ACC112 (cell line): ENCODE data around the gene CDK4.

Source experiments
- H2AFZ ChIP-seq: fragments of 200-600 bp; sonication (generic); one replicate; pipeline ENCODE4 v1.6.0; 2017; ENCODE audit warnings: antibody characterized with exemption, low read length; ENCODE audit not compliant: unreplicated experiment
- H3K27ac ChIP-seq: fragments of 200-600 bp; sonication (generic); 2 replicates; pipeline ENCODE4 v1.5.1; 2014; ENCODE audit warnings: low read depth, mild to moderate bottlenecking, antibody characterized with exemption, low read length, moderate library complexity
- H3K27me3 ChIP-seq: fragments of 200-600 bp; sonication (generic); 2 replicates; pipeline ENCODE4 v1.6.1; 2014; ENCODE audit warnings: mild to moderate bottlenecking, antibody characterized with exemption, low read length, moderate library complexity, mixed read lengths; ENCODE audit not compliant: insufficient read depth
- H3K36me3 ChIP-seq: fragments of 200-600 bp; sonication (generic); 2 replicates; pipeline ENCODE4 v1.6.1; 2016; ENCODE audit warnings: mild to moderate bottlenecking, antibody characterized with exemption, low read length, moderate library complexity, mixed read lengths; ENCODE audit not compliant: insufficient read depth
- H3K4me1 ChIP-seq: fragments of 200-600 bp; sonication (generic); one replicate; pipeline ENCODE4 v1.6.1; 2016; ENCODE audit warnings: low read length, mixed read lengths; ENCODE audit not compliant: insufficient read depth, unreplicated experiment, control insufficient read depth
- H3K4me3 ChIP-seq: fragments of 200-600 bp; sonication (generic); 2 replicates; pipeline ENCODE4 v1.5.1; 2014; ENCODE audit warnings: mild to moderate bottlenecking, low read depth, low read length
- H3K79me2 ChIP-seq: fragments of 200-600 bp; sonication (generic); one replicate; pipeline ENCODE4 v1.6.0; 2016; ENCODE audit warnings: low read length; ENCODE audit not compliant: control insufficient read depth, unreplicated experiment, insufficient read depth

Gene CDK4

DNA sequence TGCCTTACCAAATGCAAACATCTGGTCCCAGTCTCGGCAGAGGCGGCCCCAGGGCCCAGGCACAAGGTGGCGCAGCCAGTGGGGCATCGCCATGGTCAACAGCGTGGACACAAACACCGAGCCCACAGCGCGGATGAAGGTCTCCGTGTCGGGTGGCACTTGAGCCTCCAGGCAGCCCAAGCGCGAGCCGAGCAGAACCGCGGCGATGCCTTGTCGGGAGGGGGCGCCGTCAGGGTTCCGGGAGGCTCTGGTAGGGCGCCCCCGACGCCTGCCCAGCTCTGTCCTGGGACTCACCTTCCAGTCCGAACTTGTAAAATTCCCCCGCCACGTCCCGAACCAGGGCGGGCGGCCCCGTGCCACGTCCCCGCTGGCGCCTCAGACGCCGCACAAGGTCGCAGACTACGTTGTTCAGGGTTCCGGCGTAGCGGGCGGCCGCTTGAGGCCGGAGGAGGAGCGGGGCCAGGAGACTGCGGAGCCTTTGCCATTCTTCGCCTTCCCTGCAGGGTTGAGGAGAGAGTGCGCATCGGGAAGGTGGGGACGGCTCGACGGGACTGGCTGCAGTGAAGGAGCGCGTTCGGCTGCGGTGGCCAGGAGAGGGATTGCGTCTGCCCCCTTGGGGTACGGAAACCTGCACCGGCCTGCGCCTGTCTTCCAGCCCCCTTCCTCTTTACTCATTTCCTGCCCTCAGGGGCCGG, 13.0 kb upstream of the CDK4 start:
- Histone ChIP-seq H3K4me1 (peaks cover 21% of the 10 kb centered on the region), H3K27me3 (peaks cover 33% of the 10 kb centered on the region), H3K27ac (no peak overlapping the region), H3K36me3 (no peaks in the 10 kb centered on the region), H3K4me3 (peak overlapping the region; percentile 65), H2AFZ (no peak overlapping the region), H3K79me2 (no peaks in the 10 kb centered on the region)

DNA sequence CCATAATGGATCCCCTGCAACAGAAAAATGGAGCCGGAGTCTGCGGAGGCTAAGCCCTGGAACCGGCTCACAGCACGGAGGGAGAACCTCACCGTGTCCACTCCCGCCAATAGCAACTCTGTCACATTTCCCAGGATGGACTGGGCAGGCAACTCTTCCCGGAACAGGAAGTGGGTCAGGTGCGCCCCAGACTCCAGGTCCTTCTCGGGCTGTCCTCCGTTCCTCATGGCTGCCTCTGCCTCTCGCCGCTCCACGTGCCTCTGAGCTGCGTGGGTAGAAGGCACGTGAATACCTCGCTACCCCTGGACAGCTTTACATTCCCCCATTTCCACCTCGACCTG, 12.5 kb upstream of the CDK4 start:
- Histone ChIP-seq H3K4me3 (peak overlapping the region; percentile 65), H3K27me3 (peaks cover 33% of the 10 kb centered on the region), H3K79me2 (no peaks in the 10 kb centered on the region), H3K36me3 (no peaks in the 10 kb centered on the region), H2AFZ (no peak overlapping the region), H3K27ac (no peak overlapping the region), H3K4me1 (peaks cover 21% of the 10 kb centered on the region)

DNA sequence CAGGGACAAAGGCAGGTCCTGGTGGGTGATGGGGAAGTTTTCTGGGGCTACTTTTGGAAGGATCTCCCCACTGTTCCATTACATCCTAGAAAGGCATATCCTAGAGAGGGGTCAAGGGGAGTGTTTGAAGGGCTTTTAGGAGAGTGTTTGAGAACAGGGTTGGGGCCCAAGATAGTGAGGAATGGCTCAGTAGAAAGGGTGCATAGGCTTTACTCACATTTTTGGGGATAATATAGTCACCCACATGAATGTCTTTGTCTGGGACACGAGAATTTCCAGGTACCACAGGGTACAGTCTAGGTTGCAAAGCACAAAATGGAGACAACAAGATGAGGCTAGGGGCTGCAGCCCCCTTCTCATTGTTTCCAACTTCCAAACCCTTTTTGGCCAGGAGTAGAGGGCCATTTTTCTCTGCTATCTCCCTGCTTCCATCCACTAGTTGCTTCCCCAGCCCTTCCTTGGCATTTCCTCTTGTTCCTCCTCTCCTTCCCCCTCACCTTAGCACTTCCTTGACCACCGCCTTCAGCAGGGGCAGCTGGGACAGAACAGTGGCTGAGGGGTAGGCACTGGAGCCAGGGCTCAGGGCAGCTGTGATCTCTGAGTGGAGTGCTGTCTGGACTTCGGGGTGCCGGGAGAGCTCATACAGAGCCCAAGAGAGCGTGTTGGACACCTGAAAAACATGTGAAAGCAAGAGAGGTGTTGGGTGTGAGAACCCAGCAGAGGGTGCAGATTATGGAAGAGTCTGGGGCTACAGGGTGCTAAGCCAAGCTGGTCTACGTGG, 12.0 kb upstream of the CDK4 start:
- no peak overlapping the region for H3K27ac ChIP-seq
- no peaks in the 10 kb centered on the region for H3K36me3 ChIP-seq
- H2AFZ ChIP-seq: no peak overlapping the region
- no peak overlapping the region for H3K4me3 ChIP-seq
- H3K79me2 ChIP-seq: no peaks in the 10 kb centered on the region
- peaks cover 33% of the 10 kb centered on the region for H3K27me3 ChIP-seq
- H3K4me1 ChIP-seq: peaks cover 21% of the 10 kb centered on the region

GRCh38 chr12:57762463-57762862, 10.4 kb upstream of the CDK4 start:
- H2AFZ ChIP-seq: no peak overlapping the region
- no peaks in the 10 kb centered on the region for H3K79me2 ChIP-seq

DNA sequence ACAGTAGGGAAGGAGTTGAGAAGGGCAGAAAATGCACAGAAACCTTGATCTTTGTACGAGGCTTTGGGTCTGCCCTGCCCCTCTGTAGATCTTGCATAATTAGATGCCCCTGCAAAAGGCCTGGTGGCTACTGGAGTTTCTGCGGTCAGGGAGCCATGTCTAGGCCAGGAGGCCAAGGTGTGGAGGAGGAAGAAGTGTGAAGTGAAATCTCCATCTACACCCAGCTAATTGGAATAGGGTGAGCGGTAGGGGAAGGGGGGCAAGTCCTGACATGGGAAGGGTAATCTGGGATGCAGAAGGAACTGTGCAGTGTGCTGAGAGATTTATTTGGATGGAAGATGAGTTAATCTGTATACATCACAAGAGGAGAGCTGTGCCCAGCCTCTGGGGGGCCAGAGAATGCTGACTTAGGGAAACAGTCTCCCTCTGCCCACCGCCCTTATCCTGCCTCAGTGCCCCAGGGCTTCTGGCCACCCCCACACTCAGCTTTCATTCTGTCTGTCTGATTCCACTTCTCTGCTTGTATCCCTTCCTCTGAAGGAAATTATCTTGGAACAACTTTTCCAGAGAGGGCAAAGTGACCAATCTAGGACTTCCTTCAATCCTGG, 9.4 kb upstream of the CDK4 start:
- Histone ChIP-seq H2AFZ (no peak overlapping the region), H3K4me1 (peaks cover 9% of the 10 kb centered on the region), H3K27ac (no peak overlapping the region), H3K79me2 (no peaks in the 10 kb centered on the region), H3K36me3 (no peaks in the 10 kb centered on the region), H3K4me3 (no peak overlapping the region), H3K27me3 (peaks cover 36% of the 10 kb centered on the region)

More at GRCh38 chr12:57762463-57762862, 10.4 kb upstream of the CDK4 start:
- peaks cover 33% of the 10 kb centered on the region for H3K27me3 ChIP-seq
- H3K4me3 ChIP-seq: no peak overlapping the region
- peaks cover 19% of the 10 kb centered on the region for H3K4me1 ChIP-seq
- no peak overlapping the region for H3K27ac ChIP-seq
- H3K36me3 ChIP-seq: no peaks in the 10 kb centered on the region

- Histone ChIP-seq H2AFZ (no peak overlapping the region), H3K4me3 (no peak overlapping the region), H3K36me3 (no peaks in the 10 kb centered on the region), H3K79me2 (no peaks in the 10 kb centered on the region), H3K27ac (no peak overlapping the region), H3K27me3 (peaks cover 35% of the 10 kb centered on the region), H3K4me1 (peaks cover under 1% of the 10 kb centered on the region)
Observed at GRCh38 chr12:57760347-57760982, 8.4 kb upstream of the CDK4 start.

DNA sequence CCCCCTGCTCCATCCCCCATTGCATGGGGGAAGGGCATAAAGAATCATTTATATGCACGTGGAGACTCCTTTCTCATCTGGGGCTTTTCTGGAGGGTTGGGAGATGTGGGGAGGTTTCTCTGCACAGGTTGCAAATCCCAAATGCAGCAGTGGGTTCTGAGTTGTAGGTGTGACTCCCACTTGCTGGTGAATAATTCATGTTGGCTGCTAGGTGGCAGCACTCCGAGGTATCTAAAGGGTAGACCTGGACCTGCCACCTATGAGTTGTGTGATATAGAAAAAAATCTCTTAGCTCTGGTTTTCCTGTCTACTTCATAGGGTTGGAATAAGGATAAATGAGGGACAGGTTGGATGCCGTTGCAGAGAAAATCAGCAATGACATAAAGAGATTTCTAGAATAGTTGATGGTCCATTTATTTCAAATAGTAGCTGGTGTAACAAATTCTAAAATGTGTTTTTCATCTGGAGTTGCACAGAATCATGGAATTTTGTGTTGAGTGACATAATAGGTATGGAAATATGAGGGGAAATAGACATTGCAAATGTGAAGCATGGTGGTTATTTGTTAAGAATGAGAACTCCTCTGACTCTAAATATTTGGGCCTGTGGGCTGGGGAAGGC, 7.4 kb upstream of the CDK4 start:
- Histone ChIP-seq H3K27me3 (peaks cover 27% of the 10 kb centered on the region), H3K79me2 (no peaks in the 10 kb centered on the region), H2AFZ (no peak overlapping the region), H3K27ac (no peak overlapping the region), H3K4me1 (no peaks in the 10 kb centered on the region), H3K36me3 (no peaks in the 10 kb centered on the region), H3K4me3 (no peak overlapping the region)

GRCh38 chr12:57758552-57759359, 6.6 kb upstream of the CDK4 start:
- Histone ChIP-seq H3K36me3 (no peaks in the 10 kb centered on the region), H3K79me2 (no peaks in the 10 kb centered on the region), H3K27ac (no peak overlapping the region), H3K4me3 (no peak overlapping the region), H3K4me1 (no peaks in the 10 kb centered on the region), H2AFZ (no peak overlapping the region), H3K27me3 (peaks cover 27% of the 10 kb centered on the region)

DNA sequence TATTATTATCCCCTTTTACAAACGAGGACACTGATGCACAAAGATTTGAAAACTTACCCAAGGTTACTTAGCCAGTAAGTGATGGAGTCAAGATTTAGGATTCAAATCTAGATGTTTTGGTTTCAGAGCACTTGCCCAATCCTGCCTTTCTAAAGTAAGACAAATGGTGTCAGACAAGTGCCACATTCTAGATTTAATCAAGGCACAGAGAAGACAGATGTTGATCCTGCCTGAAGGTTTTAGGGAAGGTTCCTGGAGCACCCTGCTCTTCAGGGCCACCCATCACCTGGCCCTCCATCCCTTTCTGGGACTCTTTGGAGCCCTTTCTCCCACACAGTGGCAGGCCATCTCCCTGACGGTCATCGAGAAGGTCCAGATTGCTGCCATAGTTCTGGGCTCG, 5.7 kb upstream of the CDK4 start:
- Histone ChIP-seq H3K27me3 (peaks cover 29% of the 10 kb centered on the region), H3K4me3 (no peak overlapping the region), H2AFZ (no peak overlapping the region), H3K27ac (no peak overlapping the region), H3K36me3 (no peaks in the 10 kb centered on the region), H3K4me1 (peaks cover 2% of the 10 kb centered on the region), H3K79me2 (no peaks in the 10 kb centered on the region)
